Dermis lymphatic vessel endothelial cell (primary cell): ENCODE data around the gene CT47A1. TPM values are rescaled to one million over a fixed set of nuclear protein-coding genes. Genes with fewer than 3 reads are reported as not detected.

ENCODE experiments used
- total RNA-seq: library from RNA; depleted of rRNA; stranded (reverse); fragments of >200 nt; gene quantifications from 2 replicates; pipeline ENCODE4 v1.2.1, GENCODE V29; 2014

The CT47A1 gene
- total RNA-seq, result not detected in 2 replicates

DNA sequence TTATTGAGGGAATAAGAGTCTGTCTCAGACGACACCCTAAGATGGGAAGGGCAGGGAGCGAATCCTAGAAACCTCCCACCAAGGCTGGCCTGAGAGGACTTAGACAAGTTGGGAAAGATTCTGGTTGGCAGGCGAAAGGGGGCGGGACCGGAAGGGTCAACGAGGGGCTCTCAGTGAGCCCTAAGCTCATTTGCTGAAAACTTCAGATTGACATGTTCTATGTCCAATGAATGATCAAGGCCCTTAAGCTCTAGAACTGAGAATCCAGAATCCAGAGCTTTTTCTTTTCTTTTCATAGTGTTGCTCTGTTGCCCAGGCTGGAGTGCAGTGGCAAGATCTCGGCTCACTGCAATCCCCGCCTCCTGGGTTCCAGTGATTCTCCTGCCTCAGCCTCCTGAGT, at the start of gene CT47A1:
Gene CT47A1, minus strand, starts transcription at position 101 of the 400 bp plus-strand sequence. CDS start 231 bp downstream, outside the sequence.

DNA sequence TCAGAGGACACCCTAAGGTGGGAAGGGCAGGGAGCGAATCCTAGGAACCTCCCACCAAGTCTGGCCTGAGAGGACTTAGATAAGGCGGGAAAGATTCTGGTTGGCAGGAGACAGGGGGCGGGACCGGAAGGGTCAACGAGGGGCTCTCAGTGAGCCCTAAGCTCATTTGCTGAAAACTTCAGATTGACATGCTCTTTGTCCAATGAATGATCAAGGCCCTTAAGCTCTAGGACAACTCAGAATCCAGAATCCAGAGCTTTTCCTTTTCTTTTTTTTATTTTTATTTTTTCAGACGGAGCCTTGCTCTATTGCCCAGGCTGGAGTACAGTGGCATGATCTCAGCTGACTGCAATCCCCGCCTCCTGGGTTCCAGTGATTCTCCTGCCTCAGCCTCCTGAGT, 29.1 kb downstream of the CT47A1 start, which contains the start of gene CT47A7:
Gene CT47A7, minus strand, starts transcription at position 101 of the 400 bp plus-strand sequence. CDS start 255 bp downstream, outside the sequence.

Other genes with a start within 250 kb of the CT47A1 start
- gene CT47B1, start 109.9 kb downstream of the CT47A1 start, total RNA-seq, result not detected in 2 replicates
- not detected in 2 replicates for gene CT47A11, start 48.6 kb downstream of the CT47A1 start, total RNA-seq
- not detected in 2 replicates for gene CT47A10, start 43.7 kb downstream of the CT47A1 start, total RNA-seq
- gene CT47A9, start 38.9 kb downstream of the CT47A1 start, total RNA-seq, result not detected in 2 replicates
- not detected in 2 replicates for gene CT47A8, start 34.0 kb downstream of the CT47A1 start, total RNA-seq
- gene CT47A7, start 29.2 kb downstream of the CT47A1 start, total RNA-seq, result not detected in 2 replicates
- gene CT47A6, start 24.3 kb downstream of the CT47A1 start, total RNA-seq, result not detected in 2 replicates
- gene CT47A5, start 19.4 kb downstream of the CT47A1 start, total RNA-seq, result not detected in 2 replicates
- gene CT47A4, start 14.6 kb downstream of the CT47A1 start, total RNA-seq, result not detected in 2 replicates
- gene CT47A3, start 9.7 kb downstream of the CT47A1 start, total RNA-seq, result not detected in 2 replicates
- gene CT47A2, start 4.8 kb downstream of the CT47A1 start, total RNA-seq, result not detected in 2 replicates
- 0.43 and 0.87 TPM in 2 replicates for gene GLUD2, start 61.9 kb upstream of the CT47A1 start, total RNA-seq